ENCODE data around the gene ADCYAP1R1.

ADCYAP1R1 gene

GRCh38 chr7:31043051-31043471 is 9.0 kb upstream of the ADCYAP1R1 start:
- no peak for DNase-seq (ENCODE audit: low read depth)

- DNase-seq (ENCODE audit: low read depth): no peak
Observed at GRCh38 chr7:31044529-31044928, 7.6 kb upstream of the ADCYAP1R1 start.

GRCh38 chr7:31046723-31047122 is 5.4 kb upstream of the ADCYAP1R1 start:
- DNase-seq (ENCODE audit: low read depth): no peak

GRCh38 chr7:31047313-31048146 is 4.6 kb upstream of the ADCYAP1R1 start:
- no peak for DNase-seq (ENCODE audit: low read depth)

GRCh38 chr7:31049005-31049765 is 2.9 kb upstream of the ADCYAP1R1 start:
- no peak for DNase-seq (ENCODE audit: low read depth)

GRCh38 chr7:31052487-31052840 is 356 bp downstream of the ADCYAP1R1 start:
- DNase-seq (ENCODE audit: low read depth): no peak

GRCh38 chr7:31052841-31053601 is 913 bp downstream of the ADCYAP1R1 start:
- no peak for DNase-seq (ENCODE audit: low read depth)

GRCh38 chr7:31053986-31054385 is 1.9 kb downstream of the ADCYAP1R1 start:
- DNase-seq (ENCODE audit: low read depth): no peak

GRCh38 chr7:31054608-31055278 is 2.6 kb downstream of the ADCYAP1R1 start:
- DNase-seq (ENCODE audit: low read depth): no peak

- no peak for DNase-seq (ENCODE audit: low read depth)
Observed at GRCh38 chr7:31055471-31055870, 3.4 kb downstream of the ADCYAP1R1 start.

- DNase-seq (ENCODE audit: low read depth): no peak
Observed at GRCh38 chr7:31056775-31057346, 4.8 kb downstream of the ADCYAP1R1 start.

GRCh38 chr7:31058122-31058521 is 6.0 kb downstream of the ADCYAP1R1 start:
- no peak for DNase-seq (ENCODE audit: low read depth)

GRCh38 chr7:31058688-31059087 is 6.6 kb downstream of the ADCYAP1R1 start:
- no peak for DNase-seq (ENCODE audit: low read depth)

- DNase-seq (ENCODE audit: low read depth): no peak
Observed at GRCh38 chr7:31059551-31059950, 7.4 kb downstream of the ADCYAP1R1 start.

- no peak for DNase-seq (ENCODE audit: low read depth)
Observed at GRCh38 chr7:31061185-31061584, 9.1 kb downstream of the ADCYAP1R1 start.

- no peak for DNase-seq (ENCODE audit: low read depth)
Observed at GRCh38 chr7:31062746-31063435, 10.8 kb downstream of the ADCYAP1R1 start.

- DNase-seq (ENCODE audit: low read depth): no peak
Observed at GRCh38 chr7:31065021-31065593, 13.0 kb downstream of the ADCYAP1R1 start.

- no peak for DNase-seq (ENCODE audit: low read depth)
Observed at GRCh38 chr7:31065840-31066239, 13.7 kb downstream of the ADCYAP1R1 start.

- DNase-seq (ENCODE audit: low read depth): no peak
Observed at GRCh38 chr7:31066516-31067130, 14.5 kb downstream of the ADCYAP1R1 start.

- no peak for DNase-seq (ENCODE audit: low read depth)
Observed at GRCh38 chr7:31067491-31067890, 15.4 kb downstream of the ADCYAP1R1 start.
